Tibial artery (tissue), 4 donors: ENCODE measurements around the gene SNAP91.

ENCODE experiments used
- DNase-seq, 2 donors: peaks; one replicate each; pipeline ENCODE4 v3.0.0-alpha.2; 2019
- H3K27ac ChIP-seq, 2 donors: fragments of 200-600 bp; sonication (generic) in 1 of 2; 1 replicate in 1 of 2; 2 replicates in 1 of 2; pipeline ENCODE4 v1.5.1; 2018 to 2019; ENCODE audit warnings: mild to moderate bottlenecking in 1 of 2
- H3K27me3 ChIP-seq, 2 donors: fragments of 200-600 bp; sonication (generic) in 1 of 2; one replicate each; pipeline versions ENCODE4 v1.5.1 to v1.6.0; 2016 to 2019
- H3K36me3 ChIP-seq, 3 donors: fragments of 200-600 bp; sonication (generic) in 2 of 3; one replicate each; pipeline ENCODE4 v1.5.1; 2016 to 2019; ENCODE audit warnings: mild to moderate bottlenecking in 2 of 3
- H3K4me1 ChIP-seq, 4 donors: fragments of 200-600 bp; sonication (generic) in 2 of 4; 1 replicate in 3 of 4; 2 replicates in 1 of 4; pipeline ENCODE4 v1.5.1; 2016 to 2019
- H3K4me3 ChIP-seq, 2 donors: fragments of 200-600 bp; sonication (generic) in 1 of 2; 1 replicate in 1 of 2; 2 replicates in 1 of 2; pipeline ENCODE4 v1.5.1; 2018 to 2019; ENCODE audit warnings: mild to moderate bottlenecking in 2 of 2
- H3K9me3 ChIP-seq, 3 donors: fragments of 200-600 bp; sonication (generic) in 1 of 3; one replicate each; pipeline ENCODE4 v1.5.1; 2016 to 2019
- intact Hi-C: fragments of 100-400 bp; cut with DNase I; formaldehyde crosslinking; loops from one replicate; pipeline ENCODE4 v1.15.0; 2023; ENCODE audit warnings: low total_unique reads
- TF ChIP-seq, protein P1 (sequence below), 2 experiments: fragments of 200-600 bp in 1 of 2; fragments of 450-650 bp in 1 of 2; IDR thresholded peaks; one replicate each; pipeline ENCODE4 v1.5.1; 2017 to 2019; ENCODE audit warnings: antibody characterized with exemption in 2 of 2, mild to moderate bottlenecking in 1 of 2, moderate library complexity in 1 of 2

The SNAP91 gene

DNA sequence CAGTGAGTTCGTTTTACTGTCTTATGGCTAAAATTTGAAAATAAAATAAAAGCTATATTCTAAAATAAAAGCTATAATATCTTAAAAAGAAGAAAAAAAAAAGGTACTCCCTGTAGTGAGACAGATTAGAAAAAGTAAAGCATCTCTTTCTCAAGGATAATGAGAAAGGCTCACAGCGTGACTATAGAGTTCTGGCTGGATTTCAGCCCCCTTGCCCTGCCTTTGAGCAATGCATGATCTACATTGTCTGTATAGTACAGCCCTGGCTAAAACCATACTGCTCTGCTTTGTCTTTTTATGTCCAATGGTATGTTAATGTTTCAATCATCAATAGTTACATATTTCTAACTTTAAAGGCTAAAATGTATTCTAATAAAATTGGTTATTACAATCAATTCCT lies 105.3 kb downstream of the SNAP91 start:
- TF ChIP-seq, protein P1, sequence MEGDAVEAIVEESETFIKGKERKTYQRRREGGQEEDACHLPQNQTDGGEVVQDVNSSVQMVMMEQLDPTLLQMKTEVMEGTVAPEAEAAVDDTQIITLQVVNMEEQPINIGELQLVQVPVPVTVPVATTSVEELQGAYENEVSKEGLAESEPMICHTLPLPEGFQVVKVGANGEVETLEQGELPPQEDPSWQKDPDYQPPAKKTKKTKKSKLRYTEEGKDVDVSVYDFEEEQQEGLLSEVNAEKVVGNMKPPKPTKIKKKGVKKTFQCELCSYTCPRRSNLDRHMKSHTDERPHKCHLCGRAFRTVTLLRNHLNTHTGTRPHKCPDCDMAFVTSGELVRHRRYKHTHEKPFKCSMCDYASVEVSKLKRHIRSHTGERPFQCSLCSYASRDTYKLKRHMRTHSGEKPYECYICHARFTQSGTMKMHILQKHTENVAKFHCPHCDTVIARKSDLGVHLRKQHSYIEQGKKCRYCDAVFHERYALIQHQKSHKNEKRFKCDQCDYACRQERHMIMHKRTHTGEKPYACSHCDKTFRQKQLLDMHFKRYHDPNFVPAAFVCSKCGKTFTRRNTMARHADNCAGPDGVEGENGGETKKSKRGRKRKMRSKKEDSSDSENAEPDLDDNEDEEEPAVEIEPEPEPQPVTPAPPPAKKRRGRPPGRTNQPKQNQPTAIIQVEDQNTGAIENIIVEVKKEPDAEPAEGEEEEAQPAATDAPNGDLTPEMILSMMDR (IDR thresholded peaks at IDR 0.05), result no peak
- H3K27ac ChIP-seq, result no peak overlapping the region
- H3K4me3 ChIP-seq, result no peak overlapping the region
- DNase-seq, result no peak
- H3K4me1 ChIP-seq, result peaks cover 0 to 3% (median 0%) of the 10 kb centered on the region in 4 donors
- intact Hi-C loops, result no loop called here
- no peaks in the 10 kb centered on the region for H3K36me3 ChIP-seq
- H3K9me3 ChIP-seq, result no peaks in the 10 kb centered on the region
- H3K27me3 ChIP-seq, result no peaks in the 10 kb centered on the region

GRCh38 chr6:83601119-83601518 lies 107.8 kb downstream of the SNAP91 start:
- Histone ChIP-seq H3K4me1 (peaks cover 0 to 3% (median 0%) of the 10 kb centered on the region in 4 donors), H3K9me3 (no peaks in the 10 kb centered on the region), H3K27me3 (no peaks in the 10 kb centered on the region), H3K36me3 (no peaks in the 10 kb centered on the region), H3K4me3 (no peak overlapping the region), H3K27ac (no peak overlapping the region)
- DNase-seq, result no peak
- intact Hi-C loops, result no loop called here
- TF ChIP-seq, protein P1 (IDR thresholded peaks at IDR 0.05), result no peak

DNA sequence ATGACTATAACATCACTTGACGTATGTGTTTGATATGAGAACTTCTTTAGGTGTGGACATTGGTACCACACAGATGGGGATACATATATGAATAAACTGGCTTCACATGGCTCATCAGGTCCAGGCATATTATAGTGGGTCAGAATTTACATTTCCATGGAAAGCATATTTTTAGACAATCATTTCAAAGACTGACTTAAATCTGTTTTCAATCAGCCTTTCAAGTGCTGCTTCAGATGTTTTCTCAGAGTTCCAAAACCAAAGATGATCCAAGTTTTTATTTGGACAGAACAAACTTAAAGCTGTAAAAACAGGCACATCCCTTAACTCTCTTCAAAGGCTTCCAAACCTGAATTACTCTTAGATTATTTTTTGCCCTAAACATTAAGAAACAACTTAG lies 108.4 kb downstream of the SNAP91 start:
- no peaks in the 10 kb centered on the region for H3K27me3 ChIP-seq
- no peaks in the 10 kb centered on the region for H3K36me3 ChIP-seq
- TF ChIP-seq, protein P1 (IDR thresholded peaks at IDR 0.05), result no peak
- no peak overlapping the region for H3K4me3 ChIP-seq
- no peaks in the 10 kb centered on the region for H3K9me3 ChIP-seq
- no peak overlapping the region for H3K27ac ChIP-seq
- intact Hi-C loops, result no loop called here
- no peak for DNase-seq
- peaks cover 0 to 3% (median 0%) of the 10 kb centered on the region in 4 donors for H3K4me1 ChIP-seq

DNA sequence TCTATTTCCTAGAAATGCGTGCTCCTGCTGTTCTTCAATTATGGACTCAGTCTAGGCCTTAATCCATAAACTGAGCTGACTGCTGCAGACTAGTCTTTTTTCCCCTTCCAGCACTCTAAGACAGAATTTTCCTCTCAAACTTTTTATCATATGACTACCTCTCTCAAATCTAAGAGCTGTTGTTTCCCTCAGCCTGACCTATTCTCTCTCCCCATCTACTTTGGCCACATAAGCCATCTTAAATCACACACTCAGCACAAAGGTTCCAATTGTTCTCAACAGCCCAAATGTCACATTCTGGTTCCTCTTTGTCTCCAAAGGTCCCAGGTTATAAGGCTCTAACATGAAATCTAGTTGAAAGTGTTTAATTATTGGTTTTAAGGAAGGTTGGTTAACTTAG lies 111.4 kb downstream of the SNAP91 start:
- Histone ChIP-seq H3K4me1 (peaks cover 0 to 3% (median 0%) of the 10 kb centered on the region in 4 donors), H3K4me3 (no peak overlapping the region), H3K9me3 (no peaks in the 10 kb centered on the region), H3K27me3 (no peaks in the 10 kb centered on the region), H3K36me3 (no peaks in the 10 kb centered on the region), H3K27ac (no peak overlapping the region)
- TF ChIP-seq, protein P1 (IDR thresholded peaks at IDR 0.05), result no peak
- no peak for DNase-seq
- intact Hi-C loops, result no loop called here

DNA sequence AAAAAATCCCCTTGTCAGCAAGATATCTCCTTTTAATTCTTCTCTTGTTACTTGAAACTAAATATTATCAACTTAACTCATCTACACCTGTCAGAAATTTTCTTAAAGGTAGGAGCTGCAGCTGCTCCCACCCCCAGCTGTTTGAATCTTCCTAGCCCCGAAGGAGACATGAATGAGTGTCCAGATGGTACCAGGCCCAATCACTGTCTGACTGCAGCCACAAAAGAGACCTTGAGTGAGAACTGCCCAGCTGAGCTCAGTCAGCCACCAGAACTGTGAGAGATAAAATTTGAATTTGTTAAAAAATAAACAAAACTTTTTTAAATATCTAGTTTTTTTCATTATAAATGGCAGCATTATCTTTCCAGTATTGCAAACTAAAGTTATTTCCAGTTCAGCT lies 111.8 kb downstream of the SNAP91 start:
- Histone ChIP-seq H3K36me3 (no peaks in the 10 kb centered on the region), H3K27me3 (no peaks in the 10 kb centered on the region), H3K27ac (no peak overlapping the region), H3K9me3 (no peaks in the 10 kb centered on the region), H3K4me3 (no peak overlapping the region), H3K4me1 (peaks cover 0 to 3% (median 0%) of the 10 kb centered on the region in 4 donors)
- TF ChIP-seq, protein P1 (IDR thresholded peaks at IDR 0.05), result no peak
- no peak for DNase-seq
- intact Hi-C loops, result no loop called here

DNA sequence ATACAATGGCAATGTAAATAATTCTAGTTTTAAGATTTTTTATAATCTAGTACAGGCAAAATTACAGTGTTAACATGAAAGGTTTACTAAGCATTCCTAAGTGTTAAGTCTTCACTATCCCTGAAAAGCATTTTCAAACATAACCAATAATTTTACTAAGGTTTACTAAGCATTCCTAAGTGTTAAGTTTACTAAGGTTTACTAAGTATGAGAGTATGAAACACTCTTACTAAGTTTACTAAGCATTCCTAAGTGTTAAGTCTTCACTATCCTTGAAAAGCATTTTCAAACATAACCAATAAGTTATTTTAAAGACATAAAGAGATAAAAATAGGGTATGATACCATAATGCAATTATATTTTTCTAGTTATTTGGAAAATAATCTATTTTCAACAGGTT lies 114.0 kb downstream of the SNAP91 start:
- no peaks in the 10 kb centered on the region for H3K27me3 ChIP-seq
- H3K27ac ChIP-seq, result no peak overlapping the region
- intact Hi-C loops, result no loop called here
- H3K9me3 ChIP-seq, result no peaks in the 10 kb centered on the region
- no peak overlapping the region for H3K4me3 ChIP-seq
- TF ChIP-seq, protein P1 (IDR thresholded peaks at IDR 0.05), result no peak
- no peaks in the 10 kb centered on the region for H3K4me1 ChIP-seq
- H3K36me3 ChIP-seq, result no peaks in the 10 kb centered on the region
- no peak for DNase-seq
